ENCODE results near the gene SHISAL2A.

DNA sequence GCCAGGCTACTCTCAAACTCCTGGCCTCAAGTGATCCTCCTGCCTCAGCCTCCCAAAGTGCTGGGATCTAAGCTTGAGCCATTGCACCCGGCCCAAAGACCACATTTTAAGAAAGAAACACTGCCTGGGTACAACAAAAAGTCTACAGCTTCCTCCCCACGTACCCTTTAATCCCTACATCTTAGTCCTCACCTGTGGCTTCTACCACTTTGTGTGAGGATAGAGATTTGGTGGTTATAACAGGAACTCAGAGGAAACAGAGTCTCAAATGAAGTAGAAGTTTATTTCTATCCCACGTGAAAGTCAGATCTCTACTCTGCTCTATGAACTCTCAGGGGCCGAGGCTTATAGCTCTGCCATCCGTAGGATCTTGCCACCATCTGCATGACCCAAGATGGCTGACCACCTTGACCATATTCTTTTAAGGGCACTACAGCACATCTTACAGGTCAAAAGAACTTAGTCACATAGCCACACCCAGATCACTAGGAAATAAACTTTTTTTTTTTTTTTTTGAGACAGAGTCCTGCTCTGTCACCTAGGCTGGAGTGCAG is 17.4 kb upstream of the SHISAL2A start:
- TF ChIP-seq TOX (CRISPR knock-in tag; IDR thresholded peaks at IDR 0.05; ENCODE audit: borderline replicate concordance) (no peak), GLIS3 (CRISPR knock-in tag; IDR thresholded peaks at IDR 0.05) (no peak), BACH2 (CRISPR knock-in tag; IDR thresholded peaks at IDR 0.05; ENCODE audit: borderline replicate concordance) (no peak), ESRRG (CRISPR knock-in tag; IDR thresholded peaks at IDR 0.05) (no peak), PPARA (CRISPR knock-in tag; IDR thresholded peaks at IDR 0.05; ENCODE audit: borderline replicate concordance) (no peak), ZFP30 (CRISPR knock-in tag; IDR thresholded peaks at IDR 0.05) (no peak), ZC3H10 (CRISPR knock-in tag; IDR thresholded peaks at IDR 0.05) (no peak)
- TF ChIP-seq, protein P1, sequence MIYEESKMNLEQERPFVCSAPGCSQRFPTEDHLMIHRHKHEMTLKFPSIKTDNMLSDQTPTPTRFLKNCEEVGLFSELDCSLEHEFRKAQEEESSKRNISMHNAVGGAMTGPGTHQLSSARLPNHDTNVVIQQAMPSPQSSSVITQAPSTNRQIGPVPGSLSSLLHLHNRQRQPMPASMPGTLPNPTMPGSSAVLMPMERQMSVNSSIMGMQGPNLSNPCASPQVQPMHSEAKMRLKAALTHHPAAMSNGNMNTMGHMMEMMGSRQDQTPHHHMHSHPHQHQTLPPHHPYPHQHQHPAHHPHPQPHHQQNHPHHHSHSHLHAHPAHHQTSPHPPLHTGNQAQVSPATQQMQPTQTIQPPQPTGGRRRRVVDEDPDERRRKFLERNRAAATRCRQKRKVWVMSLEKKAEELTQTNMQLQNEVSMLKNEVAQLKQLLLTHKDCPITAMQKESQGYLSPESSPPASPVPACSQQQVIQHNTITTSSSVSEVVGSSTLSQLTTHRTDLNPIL (CRISPR knock-in tag; IDR thresholded peaks at IDR 0.05; ENCODE audit: low read depth): no peak
- TF ChIP-seq, protein P2, sequence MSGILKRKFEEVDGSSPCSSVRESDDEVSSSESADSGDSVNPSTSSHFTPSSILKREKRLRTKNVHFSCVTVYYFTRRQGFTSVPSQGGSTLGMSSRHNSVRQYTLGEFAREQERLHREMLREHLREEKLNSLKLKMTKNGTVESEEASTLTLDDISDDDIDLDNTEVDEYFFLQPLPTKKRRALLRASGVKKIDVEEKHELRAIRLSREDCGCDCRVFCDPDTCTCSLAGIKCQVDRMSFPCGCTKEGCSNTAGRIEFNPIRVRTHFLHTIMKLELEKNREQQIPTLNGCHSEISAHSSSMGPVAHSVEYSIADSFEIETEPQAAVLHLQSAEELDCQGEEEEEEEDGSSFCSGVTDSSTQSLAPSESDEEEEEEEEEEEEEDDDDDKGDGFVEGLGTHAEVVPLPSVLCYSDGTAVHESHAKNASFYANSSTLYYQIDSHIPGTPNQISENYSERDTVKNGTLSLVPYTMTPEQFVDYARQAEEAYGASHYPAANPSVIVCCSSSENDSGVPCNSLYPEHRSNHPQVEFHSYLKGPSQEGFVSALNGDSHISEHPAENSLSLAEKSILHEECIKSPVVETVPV (CRISPR knock-in tag; IDR thresholded peaks at IDR 0.05): no peak

Data from SK-N-SH treated with all-trans-retinoic acid at 6 μM for 48 hours (cell line).